ENCODE data around the gene NFAM1. TPM values are rescaled to one million over a fixed set of nuclear protein-coding genes. Genes with fewer than 3 reads are reported as not detected.

NFAM1 gene
- polyA plus RNA-seq, 1 of the 3 experiments (the other 2 are of a cell fraction) = 0.02 TPM

DNA sequence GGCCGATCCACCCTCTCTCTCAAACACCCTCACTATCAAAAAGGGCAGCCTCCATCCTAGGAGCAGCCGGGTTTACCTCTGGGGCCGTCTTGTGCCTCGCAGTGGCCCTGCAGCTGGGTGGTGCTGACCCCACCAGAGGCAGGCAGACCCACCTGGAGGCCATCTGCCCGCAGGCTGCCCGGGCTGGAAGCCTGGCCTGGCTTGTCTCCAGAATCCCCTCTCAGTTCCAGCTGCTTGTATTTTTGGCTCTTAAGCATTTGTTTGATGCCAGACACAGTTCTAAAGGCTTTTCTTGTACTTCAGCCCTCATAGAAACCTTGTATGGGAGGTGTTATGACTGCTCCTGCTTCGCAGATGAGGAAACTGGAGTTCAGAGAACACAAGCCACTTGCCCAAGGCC is 4.2 kb upstream of the NFAM1 start:
- POLR2A ChIA-PET = no interaction called here
- CTCF ChIA-PET = interaction anchor here (0.6 to 5.2 kb wide), 11 partner anchors 8 to 477 kb away, joined by 3 to 60 read pairs (median 3); partner anchors contain the start of gene NDUFA6

DNA sequence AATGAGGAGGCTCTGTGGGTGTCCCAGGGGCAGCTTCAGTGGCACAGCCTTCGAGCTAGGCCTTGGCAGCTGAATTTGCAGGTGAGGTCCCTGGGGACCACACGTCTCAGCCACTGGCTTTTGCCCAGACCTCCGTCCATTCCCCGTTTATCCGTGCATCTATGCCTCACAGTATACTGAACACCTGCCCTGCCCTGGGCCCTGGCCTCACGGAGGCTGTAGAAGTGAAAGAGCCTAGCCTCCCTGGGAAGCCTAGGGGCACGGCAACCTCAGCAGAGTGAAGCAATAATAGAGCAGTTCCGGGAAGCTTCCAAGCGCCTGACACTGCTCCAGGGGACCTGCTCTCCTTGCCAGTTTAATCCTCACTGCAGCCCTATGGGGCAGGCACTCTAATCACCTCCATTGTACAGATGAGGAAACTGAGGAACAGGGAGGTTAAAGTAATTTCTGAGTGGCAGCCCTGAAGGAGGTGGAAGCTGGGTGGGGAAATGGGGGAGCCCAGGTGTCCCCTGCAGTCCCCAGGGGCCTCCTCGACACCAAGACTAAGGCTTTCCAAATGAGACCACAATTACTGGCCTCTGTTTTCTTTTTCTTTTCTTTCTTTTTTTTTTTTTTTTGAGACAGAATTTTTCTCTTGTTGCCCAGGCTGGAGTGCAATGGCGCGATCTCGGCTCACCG is 2.7 kb upstream of the NFAM1 start:
- DNase-seq = no peak
- Histone ChIP-seq H3K9me3 (no peaks in the 10 kb centered on the region), H2AFZ (ENCODE audit: low read depth) (no peak overlapping the region), H3K9ac (no peak overlapping the region), H4K20me1 (ENCODE audit: insufficient read depth) (no peaks in the 10 kb centered on the region), H3K4me1 (ENCODE audit: control insufficient read depth in 1 of 2, insufficient read depth in 2 of 2, low read depth in 1 of 2, low read length in 1 of 2) (peaks cover 0 to 26% of the 10 kb centered on the region in 2 experiments; a peak in 2 of 4 replicates), H3F3A (replicated peaks; ENCODE audit: insufficient read depth) (no peaks in the 10 kb centered on the region), H3K27me3 (ENCODE audit: insufficient read depth) (no peaks in the 10 kb centered on the region), H3K27ac (ENCODE audit: low read depth in 2 of 2, low read length in 1 of 2) (no peak overlapping the region), H3K36me3 (replicated peaks in 1 of 2; ENCODE audit: control insufficient read depth in 1 of 2, insufficient read depth in 2 of 2, low read length in 1 of 2) (no peaks in the 10 kb centered on the region), H3K9me2 (no peaks in the 10 kb centered on the region), H3K79me2 (ENCODE audit: insufficient read depth) (no peaks in the 10 kb centered on the region), H3K4me2 (no peak overlapping the region), H3K4me3 (ENCODE audit: low read depth in 2 of 2, low read length in 1 of 2) (no peak overlapping the region)
- CTCF ChIA-PET = interaction anchor here (0.8 to 5.2 kb wide), 6 partner anchors 10 to 344 kb away, joined by 3 to 60 read pairs (median 7); partner anchors contain the start of gene NDUFA6
- TF ChIP-seq, protein P1, sequence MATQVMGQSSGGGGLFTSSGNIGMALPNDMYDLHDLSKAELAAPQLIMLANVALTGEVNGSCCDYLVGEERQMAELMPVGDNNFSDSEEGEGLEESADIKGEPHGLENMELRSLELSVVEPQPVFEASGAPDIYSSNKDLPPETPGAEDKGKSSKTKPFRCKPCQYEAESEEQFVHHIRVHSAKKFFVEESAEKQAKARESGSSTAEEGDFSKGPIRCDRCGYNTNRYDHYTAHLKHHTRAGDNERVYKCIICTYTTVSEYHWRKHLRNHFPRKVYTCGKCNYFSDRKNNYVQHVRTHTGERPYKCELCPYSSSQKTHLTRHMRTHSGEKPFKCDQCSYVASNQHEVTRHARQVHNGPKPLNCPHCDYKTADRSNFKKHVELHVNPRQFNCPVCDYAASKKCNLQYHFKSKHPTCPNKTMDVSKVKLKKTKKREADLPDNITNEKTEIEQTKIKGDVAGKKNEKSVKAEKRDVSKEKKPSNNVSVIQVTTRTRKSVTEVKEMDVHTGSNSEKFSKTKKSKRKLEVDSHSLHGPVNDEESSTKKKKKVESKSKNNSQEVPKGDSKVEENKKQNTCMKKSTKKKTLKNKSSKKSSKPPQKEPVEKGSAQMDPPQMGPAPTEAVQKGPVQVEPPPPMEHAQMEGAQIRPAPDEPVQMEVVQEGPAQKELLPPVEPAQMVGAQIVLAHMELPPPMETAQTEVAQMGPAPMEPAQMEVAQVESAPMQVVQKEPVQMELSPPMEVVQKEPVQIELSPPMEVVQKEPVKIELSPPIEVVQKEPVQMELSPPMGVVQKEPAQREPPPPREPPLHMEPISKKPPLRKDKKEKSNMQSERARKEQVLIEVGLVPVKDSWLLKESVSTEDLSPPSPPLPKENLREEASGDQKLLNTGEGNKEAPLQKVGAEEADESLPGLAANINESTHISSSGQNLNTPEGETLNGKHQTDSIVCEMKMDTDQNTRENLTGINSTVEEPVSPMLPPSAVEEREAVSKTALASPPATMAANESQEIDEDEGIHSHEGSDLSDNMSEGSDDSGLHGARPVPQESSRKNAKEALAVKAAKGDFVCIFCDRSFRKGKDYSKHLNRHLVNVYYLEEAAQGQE (IDR thresholded peaks at IDR 0.05; ENCODE audit: low read depth, low read length) = no peak
- TF ChIP-seq RXRA (IDR thresholded peaks at IDR 0.05; ENCODE audit: borderline replicate concordance, low read depth) (no peak), RAD21 (IDR thresholded peaks at IDR 0.05; ENCODE audit: low read length) (no peak), EZH2phosphoT487 (IDR thresholded peaks at IDR 0.05; ENCODE audit: borderline replicate concordance, low read depth) (no peak), FOSL2 (IDR thresholded peaks at IDR 0.05; ENCODE audit: borderline replicate concordance, low read depth) (no peak), ELF1 (IDR thresholded peaks at IDR 0.05) (no peak), TEAD4 (IDR thresholded peaks at IDR 0.05; ENCODE audit: borderline replicate concordance, insufficient read depth) (no peak), GATA2 (CRISPR knock-in tag; IDR thresholded peaks at IDR 0.05) (no peak)
- TF ChIP-seq, protein P2, sequence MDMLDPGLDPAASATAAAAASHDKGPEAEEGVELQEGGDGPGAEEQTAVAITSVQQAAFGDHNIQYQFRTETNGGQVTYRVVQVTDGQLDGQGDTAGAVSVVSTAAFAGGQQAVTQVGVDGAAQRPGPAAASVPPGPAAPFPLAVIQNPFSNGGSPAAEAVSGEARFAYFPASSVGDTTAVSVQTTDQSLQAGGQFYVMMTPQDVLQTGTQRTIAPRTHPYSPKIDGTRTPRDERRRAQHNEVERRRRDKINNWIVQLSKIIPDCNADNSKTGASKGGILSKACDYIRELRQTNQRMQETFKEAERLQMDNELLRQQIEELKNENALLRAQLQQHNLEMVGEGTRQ (IDR thresholded peaks at IDR 0.05; ENCODE audit: borderline replicate concordance, low read depth, low read length) = no peak
- TF ChIP-seq, protein P3, sequence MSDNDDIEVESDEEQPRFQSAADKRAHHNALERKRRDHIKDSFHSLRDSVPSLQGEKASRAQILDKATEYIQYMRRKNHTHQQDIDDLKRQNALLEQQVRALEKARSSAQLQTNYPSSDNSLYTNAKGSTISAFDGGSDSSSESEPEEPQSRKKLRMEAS (IDR thresholded peaks at IDR 0.05; ENCODE audit: low read depth) = no peak
- WGBS (ENCODE audit: low lambda C conversion rate) = 91% methylated on average over 8 of the region's 14 CpGs
- POLR2A ChIA-PET = interaction anchor here (1.3 kb wide), 1 partner anchor 9 kb away, joined by 3 read pairs; no protein-coding TSS in a partner anchor

More for the DNA sequence above, 4.2 kb upstream of the NFAM1 start:
- Histone ChIP-seq H3K9me2 (no peaks in the 10 kb centered on the region), H4K20me1 (ENCODE audit: insufficient read depth) (no peaks in the 10 kb centered on the region), H3K27ac (ENCODE audit: low read depth in 2 of 2, low read length in 1 of 2) (no peak overlapping the region), H3K36me3 (replicated peaks in 1 of 2; ENCODE audit: control insufficient read depth in 1 of 2, insufficient read depth in 2 of 2, low read length in 1 of 2) (no peaks in the 10 kb centered on the region), H3K27me3 (ENCODE audit: insufficient read depth) (no peaks in the 10 kb centered on the region), H3K9me3 (no peaks in the 10 kb centered on the region), H3K9ac (no peak overlapping the region), H3K4me1 (ENCODE audit: control insufficient read depth in 1 of 2, insufficient read depth in 2 of 2, low read depth in 1 of 2, low read length in 1 of 2) (peaks cover 0 to 24% of the 10 kb centered on the region in 2 experiments; a peak in 2 of 4 replicates), H3K79me2 (ENCODE audit: insufficient read depth) (no peaks in the 10 kb centered on the region), H2AFZ (ENCODE audit: low read depth) (no peak overlapping the region), H3F3A (replicated peaks; ENCODE audit: insufficient read depth) (no peaks in the 10 kb centered on the region), H3K4me3 (ENCODE audit: low read depth in 2 of 2, low read length in 1 of 2) (no peak overlapping the region), H3K4me2 (no peak overlapping the region)
- TF ChIP-seq, protein P4, sequence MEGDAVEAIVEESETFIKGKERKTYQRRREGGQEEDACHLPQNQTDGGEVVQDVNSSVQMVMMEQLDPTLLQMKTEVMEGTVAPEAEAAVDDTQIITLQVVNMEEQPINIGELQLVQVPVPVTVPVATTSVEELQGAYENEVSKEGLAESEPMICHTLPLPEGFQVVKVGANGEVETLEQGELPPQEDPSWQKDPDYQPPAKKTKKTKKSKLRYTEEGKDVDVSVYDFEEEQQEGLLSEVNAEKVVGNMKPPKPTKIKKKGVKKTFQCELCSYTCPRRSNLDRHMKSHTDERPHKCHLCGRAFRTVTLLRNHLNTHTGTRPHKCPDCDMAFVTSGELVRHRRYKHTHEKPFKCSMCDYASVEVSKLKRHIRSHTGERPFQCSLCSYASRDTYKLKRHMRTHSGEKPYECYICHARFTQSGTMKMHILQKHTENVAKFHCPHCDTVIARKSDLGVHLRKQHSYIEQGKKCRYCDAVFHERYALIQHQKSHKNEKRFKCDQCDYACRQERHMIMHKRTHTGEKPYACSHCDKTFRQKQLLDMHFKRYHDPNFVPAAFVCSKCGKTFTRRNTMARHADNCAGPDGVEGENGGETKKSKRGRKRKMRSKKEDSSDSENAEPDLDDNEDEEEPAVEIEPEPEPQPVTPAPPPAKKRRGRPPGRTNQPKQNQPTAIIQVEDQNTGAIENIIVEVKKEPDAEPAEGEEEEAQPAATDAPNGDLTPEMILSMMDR (IDR thresholded peaks at IDR 0.05) = no peak
- TF ChIP-seq CHD2 (IDR thresholded peaks at IDR 0.05; ENCODE audit: low read length, partially characterized antibody) (no peak), EP300 (IDR thresholded peaks at IDR 0.05; ENCODE audit: borderline replicate concordance in 1 of 2, low read depth in 1 of 2, low read length in 1 of 2) (no peak), FOXJ3 (CRISPR knock-in tag; IDR thresholded peaks at IDR 0.05) (no peak), RFX5 (IDR thresholded peaks at IDR 0.05; ENCODE audit: low read length) (no peak), FOXM1 (IDR thresholded peaks at IDR 0.05; ENCODE audit: low read depth) (no peak)
- TF ChIP-seq, protein P3 (IDR thresholded peaks at IDR 0.05; ENCODE audit: low read depth) = no peak
- no peak for DNase-seq
- WGBS (ENCODE audit: low lambda C conversion rate) = 76% methylated on average over 6 of the region's 7 CpGs

All from SK-N-SH (cell line).